GM18870 (cell line): ENCODE results near the gene NMT2.

Experiments
- ATAC-seq: cut with Tn5 transposase; IDR thresholded peaks from one replicate; pipeline ENCODE4 v1.9.1; 2021; ENCODE audit warnings: moderate library complexity; ENCODE audit not compliant: unreplicated experiment

The NMT2 gene

GRCh38 chr10:15146366-15146765 lies 22.1 kb downstream of the NMT2 start:
- ATAC-seq = no peak

DNA sequence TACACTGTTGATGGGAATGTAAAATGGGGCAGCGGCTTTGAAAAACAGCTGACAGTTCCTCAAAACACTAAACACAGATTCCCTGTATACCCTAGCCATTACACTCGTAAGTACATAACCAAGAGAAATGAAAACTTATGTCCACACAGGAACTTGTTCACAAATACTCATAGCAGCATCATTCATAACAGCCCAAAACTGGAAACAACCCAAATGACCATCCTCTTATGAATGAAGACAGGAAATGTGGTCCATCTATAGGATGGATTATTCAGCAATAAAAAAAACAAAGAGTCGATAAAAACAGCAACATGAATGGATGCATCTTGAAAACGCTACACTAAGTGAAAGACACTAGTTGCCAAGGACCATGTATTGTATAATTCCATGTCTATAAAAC lies 23.7 kb downstream of the NMT2 start:
- ATAC-seq = no peak

- peak; percentile 91 for ATAC-seq
Observed at GRCh38 chr10:15141136-15142054, 27.1 kb downstream of the NMT2 start.

DNA sequence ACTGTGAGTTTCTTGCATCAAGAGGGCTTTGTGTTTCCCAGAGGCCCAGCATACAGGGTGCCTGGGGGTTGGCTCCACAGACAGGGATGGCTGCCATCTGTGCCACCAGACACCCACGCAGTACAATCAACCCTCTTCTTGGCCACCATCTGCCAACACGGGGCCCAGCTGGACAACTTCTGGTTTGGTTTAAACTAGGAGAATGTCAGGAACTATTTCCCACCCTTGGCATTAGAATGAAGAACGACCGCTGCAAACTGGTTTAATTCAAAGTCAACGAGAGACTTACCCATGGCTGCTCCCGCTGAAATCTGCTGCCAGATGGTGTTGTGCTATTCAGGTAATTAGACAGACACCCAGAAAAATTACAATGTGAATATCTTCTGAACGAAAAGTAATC lies 27.8 kb downstream of the NMT2 start:
- no peak for ATAC-seq

DNA sequence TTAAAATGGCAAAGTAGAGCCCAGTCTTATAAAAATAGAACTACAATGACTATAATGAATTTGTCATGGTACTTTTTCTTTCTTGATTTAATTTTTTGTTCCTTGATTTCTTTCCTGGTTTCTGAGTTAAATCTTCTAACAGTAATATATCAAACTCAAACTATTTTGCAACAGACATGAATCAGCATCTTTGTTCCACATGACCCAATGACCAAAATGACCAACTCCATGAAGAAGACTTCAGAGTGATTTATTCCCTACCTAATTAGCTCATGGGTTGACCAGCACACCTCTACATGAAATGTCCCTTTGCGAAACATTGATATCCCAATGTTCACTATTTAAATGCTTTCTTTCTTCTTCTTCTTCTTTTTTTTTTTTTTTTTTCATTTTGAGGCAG lies 30.9 kb downstream of the NMT2 start:
- no peak for ATAC-seq

DNA sequence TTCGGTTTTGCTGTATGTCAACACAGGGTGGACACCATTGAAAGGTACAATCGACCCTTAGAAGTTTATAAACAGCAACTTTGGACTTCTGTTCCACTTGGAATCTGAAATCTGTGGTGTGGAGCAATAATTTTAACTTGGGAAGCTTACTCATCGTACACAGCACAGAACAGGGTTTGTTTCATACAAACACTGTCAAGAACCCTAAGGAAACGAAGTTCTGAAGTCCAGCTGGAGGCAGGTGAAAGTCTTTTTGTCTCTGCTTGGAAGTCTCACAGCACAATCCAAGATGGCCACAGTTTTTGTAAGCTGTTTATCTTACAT lies 31.5 kb downstream of the NMT2 start:
- ATAC-seq = no peak

DNA sequence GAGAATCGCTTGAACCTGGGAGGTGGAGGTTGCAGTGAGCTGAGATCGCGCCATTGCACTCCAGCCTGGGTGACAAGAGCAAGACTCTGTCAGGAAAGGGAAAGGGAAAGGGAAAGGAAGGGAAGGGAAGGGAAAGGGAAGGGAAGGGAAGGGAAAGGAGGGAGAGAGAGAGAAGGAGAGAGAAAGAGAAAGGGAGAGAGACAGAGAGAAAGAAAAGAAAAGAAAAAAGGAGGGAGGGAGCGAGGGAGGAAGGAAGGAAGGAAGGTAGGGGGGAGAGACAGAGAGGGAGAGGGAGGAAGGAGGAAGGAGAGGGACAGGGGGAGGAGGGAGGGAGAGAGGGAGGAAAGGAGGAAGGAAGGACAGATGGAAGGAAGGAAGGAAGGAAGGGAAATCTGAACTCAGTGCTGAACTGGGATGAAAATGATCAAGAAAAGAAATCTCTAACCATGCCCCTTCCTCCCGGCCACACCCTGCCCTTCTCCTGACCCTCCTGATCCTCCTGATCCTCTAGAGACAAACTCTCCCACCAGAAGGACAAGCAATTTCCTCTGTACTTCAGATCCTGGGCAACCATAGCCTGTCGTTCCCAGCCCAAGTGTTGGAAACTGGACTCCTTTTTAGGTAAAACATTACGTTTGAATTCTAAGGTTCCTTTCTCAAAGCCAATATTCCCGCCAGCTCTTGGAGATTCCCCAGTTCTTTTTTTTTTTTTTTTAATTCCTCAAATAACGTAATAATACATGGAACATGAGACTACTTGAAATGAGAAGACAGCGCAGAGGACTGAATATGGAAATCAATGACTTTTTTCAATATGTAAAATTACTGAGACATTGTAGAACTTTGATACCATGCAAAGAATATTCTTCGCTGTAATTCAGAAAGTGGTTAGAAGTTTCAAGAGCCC lies 32.1 kb downstream of the NMT2 start:
- ATAC-seq = no peak

DNA sequence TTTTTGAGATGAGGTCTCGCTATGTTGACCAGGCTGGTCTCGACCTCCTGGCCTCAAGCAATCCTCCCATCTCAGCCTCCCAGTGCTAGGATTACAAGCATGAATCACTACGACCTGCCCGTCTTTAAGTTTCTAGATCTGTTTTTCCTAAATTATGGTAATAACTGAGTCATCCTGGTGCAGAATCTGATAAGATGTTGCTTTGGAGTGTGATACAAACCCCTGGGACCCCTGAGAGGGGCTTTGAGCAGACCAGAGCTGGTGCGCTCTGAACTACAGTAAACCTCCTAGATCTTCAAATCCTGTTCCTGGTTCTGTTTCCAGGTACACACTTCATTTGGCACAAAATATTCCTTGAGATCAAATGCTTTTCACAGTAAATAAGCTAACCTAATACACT lies 37.2 kb downstream of the NMT2 start:
- ATAC-seq = no peak

- ATAC-seq = no peak
Observed at GRCh38 chr10:15124908-15125307, 43.6 kb downstream of the NMT2 start.

GRCh38 chr10:15124190-15124589 lies 44.3 kb downstream of the NMT2 start:
- ATAC-seq = no peak

GRCh38 chr10:15123749-15124184 lies 44.7 kb downstream of the NMT2 start:
- no peak for ATAC-seq

DNA sequence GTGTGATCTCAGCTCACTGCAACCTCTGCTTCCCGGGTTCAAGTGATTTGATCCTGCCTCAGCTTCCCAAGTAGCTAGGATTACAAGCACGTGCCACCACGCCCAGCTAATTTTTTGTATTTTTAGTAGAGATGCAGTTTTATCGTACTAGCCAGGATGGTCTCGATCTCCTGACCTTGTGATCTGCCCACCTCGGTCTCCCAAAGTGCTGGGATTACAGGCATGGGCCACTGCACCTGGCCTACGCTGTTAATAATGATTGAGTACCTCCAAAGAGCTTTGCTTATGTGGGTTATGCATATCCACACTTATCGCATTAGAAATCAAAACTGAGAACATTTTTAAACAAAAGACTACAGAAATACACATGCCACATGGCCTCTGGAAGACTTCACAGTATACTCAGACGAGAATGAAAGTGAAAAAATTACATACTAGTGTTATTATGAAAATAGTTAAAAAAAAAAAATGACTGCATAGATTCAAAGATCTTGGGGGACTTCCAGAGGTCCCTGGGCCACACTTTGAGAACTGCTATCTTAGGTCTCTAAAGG lies 45.9 kb downstream of the NMT2 start:
- ATAC-seq = peak; percentile 91

DNA sequence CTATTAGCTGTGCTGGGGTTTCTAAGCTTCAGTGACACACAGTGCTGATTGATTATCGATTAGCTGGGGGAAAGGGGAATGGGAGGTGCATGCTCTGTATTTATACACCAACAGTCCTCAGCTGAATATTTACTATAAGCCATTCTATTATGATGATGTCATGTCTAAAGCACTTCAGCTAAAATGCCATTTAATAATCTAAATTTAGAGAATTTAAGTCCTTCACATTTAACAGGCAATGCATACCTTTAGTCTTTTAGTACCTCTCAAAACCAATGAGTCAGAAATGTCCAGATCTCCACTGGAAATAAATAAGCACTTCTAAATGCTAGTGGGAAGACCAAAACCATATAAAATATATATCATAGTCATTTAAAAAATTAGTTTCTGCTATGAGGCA lies 46.8 kb downstream of the NMT2 start:
- ATAC-seq = no peak

DNA sequence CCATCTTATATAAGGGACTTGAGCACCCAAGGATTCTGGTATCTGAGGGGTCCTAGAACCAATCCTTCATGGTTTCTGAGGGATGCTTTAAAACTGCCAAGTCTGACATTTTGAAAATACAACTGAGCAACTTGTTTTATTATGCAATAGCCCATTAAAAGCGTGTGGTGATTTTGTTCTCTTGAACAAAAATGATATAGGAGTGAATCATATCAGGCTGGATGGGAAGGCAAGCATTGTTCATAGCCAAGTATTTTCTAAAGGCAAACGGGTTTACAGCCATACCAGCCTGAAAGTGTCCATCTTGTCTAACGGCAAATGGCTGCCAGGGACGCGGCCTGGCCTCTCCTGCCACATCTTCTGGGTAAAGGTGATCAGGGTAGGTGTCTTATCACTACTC lies 48.0 kb downstream of the NMT2 start:
- no peak for ATAC-seq

GRCh38 chr10:15118615-15119014 lies 49.9 kb downstream of the NMT2 start:
- no peak for ATAC-seq

GRCh38 chr10:15116225-15116624 lies 52.3 kb downstream of the NMT2 start:
- no peak for ATAC-seq

DNA sequence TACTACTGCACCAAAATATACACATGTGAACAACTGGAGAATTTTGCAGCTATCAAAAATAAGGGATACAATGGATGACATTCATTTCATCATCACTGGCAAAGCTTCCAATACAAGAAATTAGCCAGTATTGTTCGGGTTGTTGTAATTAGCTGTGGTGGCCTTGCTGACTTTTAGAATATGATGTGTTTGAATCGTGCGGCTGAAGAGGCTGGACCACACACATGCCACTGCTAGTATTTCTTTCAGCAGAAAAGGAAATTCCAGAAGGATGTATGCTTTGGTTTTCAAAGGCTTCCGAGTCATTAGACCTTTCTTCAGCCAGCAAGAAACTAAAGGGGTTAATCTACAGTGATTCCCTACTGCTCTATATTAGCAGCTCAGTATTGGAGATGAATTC lies 54.7 kb downstream of the NMT2 start:
- ATAC-seq = no peak

- no peak for ATAC-seq
Observed at GRCh38 chr10:15112657-15113056, 55.8 kb downstream of the NMT2 start.

DNA sequence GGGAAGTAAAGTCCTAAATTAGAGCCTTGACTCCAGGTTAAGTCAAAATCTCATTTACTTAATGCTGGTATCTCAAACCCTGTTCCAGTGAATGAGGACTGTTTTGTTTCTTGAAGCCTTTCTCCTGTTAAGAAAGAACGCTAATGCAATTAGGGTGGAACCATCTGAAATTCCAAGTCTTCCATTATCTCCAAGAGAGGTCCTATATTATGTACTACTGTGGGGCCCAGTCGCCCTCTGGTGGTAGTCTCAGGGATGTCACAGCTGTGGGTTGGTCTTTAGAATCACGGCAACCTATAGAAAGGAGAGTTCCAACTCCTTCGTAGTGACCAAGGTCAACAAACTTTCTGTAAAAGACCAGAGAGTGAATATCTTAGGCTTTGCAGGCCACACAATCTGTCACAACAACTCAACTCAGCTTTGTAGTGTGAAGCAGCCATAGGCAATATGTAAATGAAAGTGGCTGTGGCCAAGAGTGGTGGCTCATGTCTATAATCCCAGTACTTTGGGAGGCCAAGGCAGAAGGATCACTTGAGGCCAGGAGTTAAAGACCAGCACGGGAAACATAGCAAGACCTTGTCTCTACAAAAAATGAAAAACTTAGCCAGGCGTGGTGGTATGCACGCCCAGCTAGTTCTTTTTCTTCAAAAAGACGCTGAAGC lies 62.0 kb downstream of the NMT2 start:
- ATAC-seq = peak; percentile 52

- ATAC-seq = no peak
Observed at GRCh38 chr10:15103513-15103912, 65.0 kb downstream of the NMT2 start.

- ATAC-seq = no peak
Observed at GRCh38 chr10:15099886-15100285, 68.6 kb downstream of the NMT2 start.
